Activated CD4-positive, alpha-beta T cell treated with anti-CD3 and anti-CD28 coated beads, Interleukin-2, Interleukin-6, amounts not matched to agents 100 ng/mL and 50 ng/mL, durations not matched to agents 16 hours and 8 hours (primary cell): ENCODE measurements around the gene DEFB110.

Experiments
- DNase-seq: peaks from one replicate; pipeline ENCODE4 v3.0.0-alpha.2; 2020

DEFB110 gene

DNA sequence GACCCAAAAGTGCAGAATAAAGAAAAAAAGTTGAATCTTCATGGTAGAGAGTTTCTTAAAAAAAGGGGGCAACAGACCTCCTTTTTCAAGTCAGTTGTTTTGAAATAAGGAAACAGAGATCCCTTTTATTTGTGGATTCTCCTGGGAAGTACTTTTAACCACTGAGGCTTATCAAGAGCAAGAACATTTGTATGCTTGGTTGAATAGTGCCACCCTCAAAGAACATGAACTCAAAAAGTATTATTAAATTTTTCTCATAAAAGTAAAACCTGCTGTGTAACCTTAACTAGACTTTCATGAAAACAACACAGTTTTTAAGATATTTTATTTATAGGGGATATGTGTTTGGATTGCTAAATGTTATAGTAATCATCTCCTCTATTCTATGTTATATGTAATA is at the start of gene DEFB110:
Gene DEFB110 (minus strand): TSS at position 101 of the 400 bp plus-strand sequence. CDS start 59 bp downstream, at position 42.
- no peak for DNase-seq

DNA sequence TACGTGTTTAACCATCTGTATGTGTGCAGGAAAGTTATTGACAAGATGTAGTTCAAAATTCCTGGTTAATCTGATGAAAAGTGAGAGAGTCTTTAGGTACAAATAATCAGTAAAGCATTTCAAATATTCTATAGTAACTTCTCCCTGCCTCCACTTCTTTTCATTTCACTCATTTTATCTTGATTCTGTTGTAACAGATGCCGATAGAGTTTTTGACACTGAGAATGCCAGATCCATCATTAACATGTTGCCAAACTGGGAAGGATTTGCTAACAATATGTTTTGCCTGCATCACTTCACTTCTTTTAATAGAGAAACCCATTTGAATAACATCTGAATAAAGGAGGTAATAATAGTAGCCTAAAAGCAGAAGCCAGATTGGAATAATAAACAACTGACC is 48.3 kb upstream of the DEFB110 start:
- no peak for DNase-seq

DNA sequence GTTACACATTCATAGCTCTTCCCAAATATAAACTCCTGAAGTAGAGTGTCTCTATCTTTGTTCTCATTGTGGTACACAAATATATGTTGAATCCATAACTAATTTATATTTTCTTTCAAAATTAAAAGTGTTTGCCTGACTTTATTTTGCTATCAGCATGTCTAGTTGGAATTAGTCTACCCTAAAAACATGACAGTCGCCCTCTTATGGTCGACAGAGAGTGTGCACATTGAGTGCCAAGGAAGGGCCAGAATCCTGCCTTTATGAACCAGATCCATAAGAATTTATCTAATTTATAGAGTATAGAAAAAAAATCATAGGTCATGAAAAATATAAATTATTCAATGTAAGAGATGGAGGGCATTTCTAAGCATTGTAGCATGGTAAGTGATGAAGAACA is 40.3 kb upstream of the DEFB110 start:
- DNase-seq = peak; percentile 1

DNA sequence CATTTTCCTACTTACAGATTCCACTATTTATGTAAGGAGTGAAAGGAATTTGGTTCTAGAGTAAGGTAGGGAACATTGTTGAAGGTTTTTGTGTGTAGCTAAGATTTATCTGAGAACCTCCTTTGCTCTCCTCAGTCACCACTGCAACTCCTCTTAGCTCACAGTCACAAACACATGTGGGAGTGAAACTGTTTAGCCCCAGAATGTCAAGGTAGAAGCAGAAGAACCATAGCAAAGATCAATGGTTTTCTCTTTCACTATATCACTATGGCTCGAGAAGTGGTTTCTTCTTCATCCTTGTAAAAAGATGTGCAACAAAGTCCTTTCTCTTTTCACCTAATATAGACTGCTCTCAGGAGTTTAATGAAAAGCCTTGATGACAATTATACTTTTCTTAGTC is 34.4 kb upstream of the DEFB110 start:
- DNase-seq = no peak

DNA sequence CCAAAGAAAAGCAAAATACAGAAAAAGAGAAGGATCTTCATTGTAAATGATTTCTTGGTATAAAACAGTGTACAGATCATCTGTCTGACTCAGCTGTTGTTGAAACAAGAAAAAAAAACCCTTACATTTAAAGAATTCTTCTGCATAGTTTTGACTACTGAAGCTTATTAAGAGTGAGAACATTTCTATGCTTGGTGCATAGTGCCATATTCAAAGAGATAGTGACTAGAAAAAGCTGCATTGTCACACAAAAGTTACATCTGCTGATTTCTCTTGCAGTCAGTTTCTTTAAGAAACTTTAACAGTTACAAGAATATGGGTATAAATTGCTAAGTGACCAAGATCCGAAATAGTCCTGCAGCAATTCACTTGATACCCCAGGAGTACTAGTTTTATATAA is 28.0 kb upstream of the DEFB110 start, which contains the start of gene DEFB112:
Gene DEFB112 (minus strand): TSS at position 101 of the 400 bp plus-strand sequence. CDS start 60 bp downstream, at position 41.
- no peak for DNase-seq

DNA sequence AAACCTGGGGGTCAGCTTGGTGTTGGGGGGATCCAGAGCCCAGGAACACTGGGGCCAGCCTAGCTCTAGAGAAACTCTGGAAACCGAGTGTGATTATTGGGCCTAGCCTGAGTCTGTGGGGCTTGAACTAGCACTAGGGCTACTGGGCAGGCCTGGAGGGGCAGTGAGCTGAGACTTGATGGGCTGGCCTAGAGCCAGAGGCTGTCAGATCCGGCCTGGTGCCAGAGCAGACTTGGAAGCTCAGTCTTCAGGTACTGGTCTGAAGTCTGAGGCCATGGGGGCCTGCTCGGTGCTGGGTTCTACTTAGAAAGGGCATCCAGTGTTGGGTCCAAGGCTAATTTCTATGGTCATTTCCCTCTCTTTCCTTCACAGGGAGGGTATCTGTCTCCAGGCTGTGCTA is 25.2 kb upstream of the DEFB110 start:
- DNase-seq = no peak

DNA sequence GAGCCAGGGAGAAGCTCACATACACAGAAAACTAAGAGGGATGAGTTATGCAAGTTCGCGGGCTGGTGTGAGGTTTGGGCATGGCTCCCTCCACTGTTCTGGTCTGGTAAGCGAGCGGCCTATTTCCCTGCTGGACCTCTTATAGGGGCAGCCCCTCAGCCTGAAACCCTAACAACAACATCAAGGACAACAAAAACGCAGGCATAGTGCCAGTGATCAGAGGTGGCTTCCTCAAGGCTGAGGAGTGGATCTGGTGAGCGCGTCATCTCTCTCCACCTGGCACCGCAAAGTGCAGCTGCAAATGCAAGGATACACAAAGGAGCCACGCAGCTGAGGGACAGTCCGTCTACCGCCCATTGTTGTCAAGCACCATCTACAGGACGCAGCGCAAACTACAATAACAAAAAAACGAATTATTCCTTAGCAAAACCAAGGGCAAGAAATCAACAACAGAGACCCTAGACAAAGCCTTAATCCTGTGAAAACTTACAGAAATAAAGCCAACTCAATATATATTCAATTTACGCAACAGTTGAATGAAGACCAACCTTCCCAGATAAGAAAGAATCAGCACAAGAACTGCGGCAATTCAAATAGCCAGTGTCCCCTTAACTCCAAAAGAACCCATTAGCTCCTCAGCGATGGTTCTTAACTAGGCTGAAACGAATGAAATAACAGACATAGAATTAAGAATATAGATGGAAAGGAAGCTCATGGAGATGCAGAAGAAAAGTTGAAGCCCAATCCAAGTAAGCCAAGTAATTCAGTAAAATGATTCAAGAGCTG is 9.2 kb upstream of the DEFB110 start:
- peak; percentile 0 for DNase-seq

DNA sequence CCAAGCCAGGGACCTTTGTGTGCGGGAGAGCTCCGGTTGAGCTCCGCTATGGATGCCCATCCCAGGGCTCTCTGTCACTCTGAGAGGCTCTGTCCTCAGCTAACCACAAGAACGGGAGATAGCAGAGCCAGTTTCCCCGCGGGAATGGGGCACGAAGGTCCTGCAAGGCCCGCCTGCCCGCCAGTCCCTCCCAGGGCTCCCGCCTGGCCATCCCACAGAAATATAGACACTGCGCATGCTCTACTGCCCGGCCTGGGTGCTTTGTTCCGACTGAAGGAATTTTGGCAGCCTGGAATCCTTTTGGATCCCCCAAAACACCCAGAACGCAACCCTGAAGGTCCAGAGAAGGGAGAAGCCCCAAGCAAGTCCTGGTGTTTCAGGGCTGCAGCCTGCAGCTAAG is 8.6 kb upstream of the DEFB110 start:
- no peak for DNase-seq

DNA sequence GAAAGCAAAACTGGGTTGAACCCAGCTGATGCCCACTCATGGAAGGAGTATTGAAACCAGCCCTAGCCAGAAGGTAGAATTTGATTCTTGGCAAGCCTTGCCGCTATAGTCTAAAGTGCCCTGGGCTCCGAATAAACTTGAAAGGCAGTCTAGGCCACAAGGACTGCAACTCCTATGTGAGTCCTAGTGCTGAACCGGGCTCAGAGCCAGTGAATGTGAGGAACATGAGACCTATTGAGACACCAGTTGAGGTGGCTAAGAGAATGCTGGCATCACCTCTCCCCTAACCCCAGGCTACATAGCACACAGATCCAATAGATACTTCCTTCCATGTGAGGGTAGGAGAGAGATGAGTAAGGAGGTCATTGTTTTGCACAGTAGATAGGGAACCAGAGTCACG is 3.5 kb upstream of the DEFB110 start:
- DNase-seq = no peak

DNA sequence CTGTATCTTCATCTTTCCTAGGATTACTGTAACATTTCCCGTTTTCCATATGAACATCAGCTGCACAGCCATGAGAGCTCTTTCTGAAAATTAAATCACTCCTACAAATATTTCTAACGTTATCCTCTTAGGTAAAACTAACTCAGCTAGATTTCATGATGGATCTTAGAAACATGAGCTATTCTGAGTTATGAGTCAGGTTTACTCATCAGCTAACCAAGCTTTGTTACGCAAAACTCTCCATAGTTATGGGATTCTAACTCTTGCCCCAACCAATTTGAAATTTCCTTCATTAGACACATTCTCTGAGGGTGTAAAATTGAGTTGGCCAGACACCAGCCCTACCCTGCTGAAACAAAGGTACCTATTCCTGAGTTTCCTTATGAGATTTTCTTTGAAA is 14.0 kb downstream of the DEFB110 start:
- no peak for DNase-seq

DNA sequence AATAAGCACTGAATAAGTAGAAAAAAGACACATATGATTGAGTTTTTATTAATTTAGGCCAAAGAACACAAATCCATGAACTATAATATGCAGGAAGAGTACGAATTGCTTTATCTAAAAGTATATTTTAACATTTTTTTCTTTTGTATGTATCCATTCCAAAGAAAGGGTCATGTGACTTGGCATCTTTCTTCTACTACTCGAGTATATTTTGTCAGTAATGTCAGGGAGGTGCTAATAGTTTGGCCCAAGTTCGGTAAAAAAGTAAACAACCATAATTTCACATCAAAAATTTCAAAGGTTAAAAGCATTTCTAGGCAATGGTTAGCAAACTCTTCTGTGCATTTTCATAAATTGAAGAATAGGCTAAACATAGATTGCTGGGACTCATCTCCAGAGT is 18.7 kb downstream of the DEFB110 start:
- no peak for DNase-seq

DNA sequence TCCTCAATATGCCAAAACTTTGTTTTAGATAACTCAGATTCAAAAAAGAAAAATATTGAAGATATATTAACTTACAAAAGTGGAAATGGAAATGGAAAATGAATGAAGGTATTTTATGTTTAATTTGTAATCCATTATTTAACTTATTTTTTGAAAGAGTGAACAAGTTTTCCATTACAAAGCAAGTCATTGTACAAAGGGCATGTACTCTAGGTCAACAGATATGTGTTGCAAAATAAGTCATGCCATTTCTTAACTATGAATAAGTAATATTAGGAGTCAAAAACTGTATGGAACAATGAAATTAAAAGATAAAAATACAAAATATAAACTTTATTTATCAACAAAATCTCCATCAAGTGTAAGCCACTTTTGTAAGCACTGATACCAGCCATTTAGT is 26.5 kb downstream of the DEFB110 start:
- no peak for DNase-seq

DNA sequence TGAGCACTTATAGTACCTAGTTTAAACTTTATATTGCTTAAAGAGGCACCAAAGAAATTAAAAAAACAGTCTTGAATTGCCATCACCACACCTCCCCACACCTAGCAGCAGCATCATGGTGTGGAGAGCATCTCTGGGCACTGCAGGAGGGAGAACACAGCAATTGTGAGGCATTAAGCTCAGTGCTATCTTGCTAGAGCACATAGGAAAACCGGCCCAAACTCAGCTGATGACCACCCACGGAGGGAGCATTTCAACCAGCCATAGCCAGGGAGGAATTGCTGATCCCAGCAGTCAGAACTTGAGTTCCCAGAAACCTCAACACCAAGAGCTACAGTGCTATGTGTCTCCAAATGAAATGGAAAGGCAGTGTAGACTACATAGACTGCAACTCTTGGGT is 32.9 kb downstream of the DEFB110 start:
- DNase-seq = no peak

DNA sequence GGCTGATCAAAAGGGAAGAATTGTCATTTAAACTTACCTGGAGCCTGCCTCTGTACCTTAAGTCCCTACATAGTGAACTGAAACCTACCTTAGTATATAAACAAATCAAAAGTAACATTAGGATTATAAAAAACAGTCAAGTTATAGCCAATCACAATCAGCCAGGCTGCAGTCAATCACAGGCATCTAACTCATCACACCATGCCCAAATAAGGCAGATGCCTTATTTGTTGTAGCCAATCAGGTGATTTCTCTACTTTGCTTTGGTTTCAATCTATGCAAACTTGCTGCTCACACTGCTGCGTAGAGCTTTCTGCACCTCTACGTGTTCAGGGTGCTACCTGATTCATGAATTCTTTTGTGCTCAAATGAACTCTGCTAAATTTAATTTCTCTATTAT is 34.0 kb downstream of the DEFB110 start:
- no peak for DNase-seq

DNA sequence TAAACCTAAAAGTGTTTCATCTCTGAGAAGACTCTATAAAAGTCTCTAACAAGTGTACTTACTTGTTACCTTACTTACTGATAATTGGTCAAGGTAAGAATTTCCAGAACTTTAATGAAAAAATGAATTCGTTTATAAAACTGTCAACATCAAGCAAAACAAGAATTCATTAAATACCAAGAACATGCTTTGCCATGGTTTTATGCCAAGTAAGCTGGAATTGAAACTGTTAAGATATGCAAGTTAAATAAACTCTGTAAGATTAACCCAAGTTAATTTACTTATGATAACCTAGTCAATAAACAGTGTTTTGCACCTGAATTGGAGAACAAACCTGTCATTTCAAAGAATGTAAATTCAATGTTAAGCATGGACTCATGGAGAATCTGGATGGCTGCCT is 35.2 kb downstream of the DEFB110 start:
- DNase-seq = no peak

DNA sequence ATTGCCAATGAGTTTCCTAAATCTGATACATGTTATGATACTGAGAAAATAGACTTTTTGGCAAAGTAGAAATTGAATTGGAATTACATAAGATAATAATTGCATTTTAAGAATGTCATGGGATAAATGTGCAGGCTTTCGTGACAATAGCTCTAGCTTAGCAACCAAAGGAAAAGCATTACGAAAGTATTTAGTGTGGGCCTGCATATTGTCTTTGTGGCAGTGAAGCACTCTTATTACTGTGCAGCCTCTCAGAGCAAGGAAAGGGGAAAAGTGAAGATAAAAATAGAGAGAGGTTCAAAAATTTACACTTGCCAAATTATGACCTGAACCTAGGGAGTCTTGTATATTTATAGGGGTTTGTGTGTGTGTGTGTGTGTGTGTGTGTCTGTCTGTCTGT is 39.7 kb downstream of the DEFB110 start:
- DNase-seq = no peak

DNA sequence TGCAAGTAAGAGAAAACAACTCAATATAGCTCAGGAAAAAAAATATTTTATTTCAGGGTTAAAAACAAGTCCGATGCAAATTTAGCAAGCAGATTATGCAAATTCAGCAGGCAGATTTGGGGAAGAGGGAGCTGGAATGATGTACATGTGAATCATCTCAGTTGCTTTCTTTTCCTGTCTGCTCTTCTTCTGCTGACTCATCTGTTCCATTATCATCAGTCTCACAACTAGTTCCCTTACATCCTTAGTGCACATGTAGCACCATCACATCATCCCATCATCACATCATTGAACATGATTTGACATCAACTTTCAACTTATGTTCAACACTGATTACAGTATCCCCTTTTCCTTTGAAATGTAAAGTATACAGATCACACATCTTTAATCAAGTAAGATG is 40.9 kb downstream of the DEFB110 start:
- peak; percentile 1 for DNase-seq

DNA sequence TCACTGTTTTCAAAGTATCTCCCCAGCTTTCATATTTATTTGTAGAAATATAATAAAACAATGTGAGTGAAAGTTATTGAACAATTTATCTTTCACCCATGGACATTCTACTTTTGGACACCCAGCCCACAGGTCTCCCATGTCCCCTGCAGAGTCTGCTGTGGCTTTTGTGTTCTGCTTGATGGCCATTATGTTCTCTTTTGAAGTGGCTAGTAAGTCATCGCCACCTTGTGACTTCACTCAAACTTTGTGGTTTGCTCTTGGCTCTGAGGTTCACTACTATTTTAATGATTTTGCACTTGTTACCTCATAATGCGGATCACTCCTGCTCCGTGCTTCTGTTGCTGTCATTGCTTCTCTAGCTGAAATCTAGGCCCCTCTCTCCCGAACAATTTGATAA is 42.2 kb downstream of the DEFB110 start:
- no peak for DNase-seq

DNA sequence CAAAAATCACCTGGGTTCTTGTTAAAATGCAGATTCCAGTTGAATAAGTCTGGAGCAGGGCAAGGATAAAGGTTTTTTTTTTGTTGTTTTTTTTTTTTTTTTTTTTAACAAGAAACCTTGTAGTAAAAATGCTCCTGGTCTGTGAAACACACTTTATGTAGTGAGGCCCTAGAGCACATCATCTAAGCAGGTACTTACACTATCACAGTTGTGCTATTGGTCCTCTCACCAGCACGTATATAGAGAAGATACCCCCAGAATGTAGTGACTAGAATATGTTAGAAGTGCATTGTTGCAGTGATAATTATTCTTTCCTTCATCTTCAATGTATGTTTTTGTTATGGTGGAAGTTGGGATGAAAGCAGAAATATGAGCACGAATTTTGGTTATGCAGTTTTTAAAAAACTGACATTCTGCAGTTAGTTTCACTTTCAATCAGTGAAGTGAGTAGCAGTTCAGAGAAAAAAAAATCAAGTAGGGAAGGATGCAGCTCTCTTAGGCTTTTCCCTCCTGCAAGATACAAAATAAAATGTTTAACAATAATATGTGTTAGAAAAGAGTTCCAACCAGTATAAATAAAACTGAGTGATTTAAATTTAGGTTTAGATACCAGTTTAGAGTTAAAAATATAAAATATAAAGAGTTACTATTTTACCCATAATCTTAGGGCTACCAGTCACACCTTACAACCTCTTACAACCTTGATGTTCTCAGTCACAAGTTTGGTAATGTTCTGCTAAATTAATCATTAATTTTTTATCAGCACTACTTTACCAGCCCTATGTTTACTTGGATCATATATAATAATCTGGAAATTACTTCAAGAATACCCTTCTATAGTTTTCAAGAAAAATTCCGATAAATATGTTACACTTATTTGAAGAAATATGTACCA is 43.2 kb downstream of the DEFB110 start:
- no peak for DNase-seq

DNA sequence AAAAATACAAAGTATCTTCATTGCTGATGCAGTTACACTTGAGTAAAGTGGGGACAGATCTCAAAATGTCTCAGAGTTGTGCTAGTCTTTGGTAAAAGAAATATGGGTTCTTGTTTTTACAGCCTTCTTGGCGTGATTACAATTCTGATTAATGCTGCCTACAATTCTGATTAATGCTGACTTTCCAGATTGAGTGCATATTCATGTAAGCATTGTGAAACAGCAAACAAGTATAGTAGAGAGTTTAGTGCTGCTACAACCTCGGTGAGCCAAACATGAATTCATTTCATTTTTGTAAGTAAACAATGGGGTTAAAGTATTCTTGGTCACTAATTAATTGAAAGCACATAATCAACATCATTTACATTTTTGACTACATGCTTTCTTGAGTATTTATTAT is 52.2 kb downstream of the DEFB110 start, which contains the start of gene DEFB113:
Gene DEFB113 (minus strand): TSS at position 21 of the 400 bp plus-strand sequence. CDS start 0 bp downstream, at position 21.
- no peak for DNase-seq
